OCI-LY3 (cell line): ENCODE data around the gene SNTB2.

Experiments
- H2AFZ ChIP-seq: fragments of 200-600, 300-600 bp; shearing (Covaris generic); 2 replicates; pipeline ENCODE4 v1.6.0; 2014; ENCODE audit warnings: antibody characterized with exemption, low read depth, low read length
- H3K27ac ChIP-seq: fragments of 200-600, 300-600 bp; sonication (generic); 2 replicates; pipeline ENCODE4 v1.5.1; 2014; ENCODE audit warnings: mild to moderate bottlenecking, low read length, moderate library complexity, mixed read lengths
- H3K27me3 ChIP-seq: fragments of 200-600, 300-600 bp; sonication (generic); 2 replicates; pipeline ENCODE4 v1.6.1; 2014; ENCODE audit warnings: low read depth, low read length, mixed read lengths
- H3K36me3 ChIP-seq: fragments of 200-600, 300-600 bp; sonication (generic); replicated peaks from 2 replicates; pipeline ENCODE3; 2014; ENCODE audit warnings: low read depth, low read length, mixed read lengths
- H3K4me1 ChIP-seq: fragments of 300-600, 200-600 bp; sonication (generic); 2 replicates; pipeline ENCODE4 v1.6.1; 2014; ENCODE audit warnings: low read length, mixed read lengths
- H3K4me2 ChIP-seq: fragments of 200-600, 300-600 bp; sonication (generic); 2 replicates; pipeline ENCODE4 v1.6.1; 2014; ENCODE audit warnings: low read length, mixed read lengths
- H3K4me3 ChIP-seq: fragments of 300-600, 200-600 bp; sonication (generic); 2 replicates; pipeline ENCODE4 v1.5.1; 2014; ENCODE audit warnings: antibody characterized with exemption, mild to moderate bottlenecking, low read length, moderate library complexity
- H3K79me2 ChIP-seq: fragments of 300-600, 200-600 bp; shearing (Covaris generic); 2 replicates; pipeline ENCODE4 v1.6.1; 2014; ENCODE audit warnings: mild to moderate bottlenecking, low read length, mixed read lengths
- H3K9ac ChIP-seq: fragments of 300-600, 200-600 bp; shearing (Covaris generic); 2 replicates; pipeline ENCODE4 v1.6.0; 2014; ENCODE audit warnings: mild to moderate bottlenecking, low read length, moderate library complexity
- H3K9me3 ChIP-seq: fragments of 200-600, 300-600 bp; shearing (Covaris generic); 2 replicates; pipeline ENCODE4 v1.6.1; 2014; ENCODE audit warnings: low read length, mixed read lengths; ENCODE audit not compliant: insufficient read depth
- H4K20me1 ChIP-seq: fragments of 200-600, 300-600 bp; sonication (generic); 2 replicates; pipeline ENCODE4 v1.6.1; 2016; ENCODE audit warnings: low read length, mixed read lengths; ENCODE audit not compliant: insufficient read depth
- CTCF ChIP-seq: fragments of 200-600, 300-600 bp; sonication (generic); IDR thresholded peaks from 2 replicates; pipeline ENCODE4 v1.5.1; 2014; ENCODE audit warnings: antibody characterized with exemption, low read length, low read depth
- EZH2phosphoT487 ChIP-seq: fragments of 200-600 bp; shearing (Covaris generic); IDR thresholded peaks from 2 replicates; pipeline ENCODE4 v1.6.1; 2018; ENCODE audit warnings: antibody characterized with exemption, mixed run types, low read depth

The SNTB2 gene

DNA sequence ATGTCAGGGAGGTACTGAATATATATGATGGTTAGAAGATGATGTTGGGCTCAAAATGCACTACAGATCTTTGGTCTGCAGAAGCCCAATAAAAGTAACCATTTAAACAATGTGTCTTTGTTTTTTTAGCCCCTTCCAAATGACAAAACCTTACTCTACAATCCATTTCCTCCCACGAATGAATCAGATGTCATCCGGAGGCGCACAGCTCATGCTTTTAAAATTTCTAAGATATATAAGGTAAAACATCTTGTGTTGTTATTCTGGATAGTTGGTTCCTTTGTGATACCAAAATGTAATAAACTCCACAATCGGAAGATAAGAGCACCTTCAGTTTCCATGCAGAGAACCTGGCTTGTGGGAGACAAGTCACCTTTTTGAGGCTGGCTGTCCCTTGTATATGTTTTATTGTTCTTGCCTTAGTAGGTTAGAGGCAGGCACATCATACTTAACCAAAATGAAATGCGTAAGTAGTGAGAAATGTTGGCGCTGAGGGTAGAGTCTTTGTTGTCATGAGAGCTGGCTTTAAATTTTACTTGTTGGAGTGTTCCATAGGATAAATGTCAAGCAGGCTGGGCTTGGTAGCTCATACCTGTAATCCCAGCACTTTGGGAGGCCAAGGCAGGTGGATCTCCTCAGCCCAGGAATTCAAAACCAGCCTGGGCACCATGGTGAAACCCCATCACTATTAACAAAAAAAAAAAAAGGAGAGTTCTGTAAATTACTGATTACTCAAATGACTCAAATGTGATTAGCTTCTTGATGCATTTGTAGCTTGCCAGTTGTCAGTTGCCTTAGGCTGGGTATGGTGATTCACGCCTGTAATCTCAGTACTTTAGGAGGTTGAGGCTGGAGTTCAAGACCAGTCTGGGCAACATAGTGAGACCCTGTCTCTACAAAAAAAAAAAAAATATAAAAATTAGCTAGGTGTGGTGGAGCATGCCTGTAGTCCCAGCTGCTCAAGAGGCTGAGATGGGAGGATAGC lies 19.7 kb upstream of the SNTB2 start:
- no peaks in the 10 kb centered on the region for H3K9me3 ChIP-seq
- H3K4me2 ChIP-seq, result no peak overlapping the region
- H4K20me1 ChIP-seq, result no peaks in the 10 kb centered on the region
- H3K79me2 ChIP-seq, result no peaks in the 10 kb centered on the region
- no peak overlapping the region for H3K27ac ChIP-seq
- H3K4me3 ChIP-seq, result no peak overlapping the region
- no peaks in the 10 kb centered on the region for H3K27me3 ChIP-seq
- peaks cover 62% of the 10 kb centered on the region for H3K36me3 ChIP-seq
- TF ChIP-seq EZH2phosphoT487 (no peak), CTCF (no peak)
- peaks cover 16% of the 10 kb centered on the region for H3K4me1 ChIP-seq
- no peak overlapping the region for H3K9ac ChIP-seq
- no peak overlapping the region for H2AFZ ChIP-seq

- H3K4me1 ChIP-seq, result peaks cover 16% of the 10 kb centered on the region
- no peaks in the 10 kb centered on the region for H4K20me1 ChIP-seq
- H3K79me2 ChIP-seq, result no peaks in the 10 kb centered on the region
- H3K36me3 ChIP-seq, result peaks cover 55% of the 10 kb centered on the region
- no peak overlapping the region for H2AFZ ChIP-seq
- H3K4me2 ChIP-seq, result no peak overlapping the region
- no peaks in the 10 kb centered on the region for H3K9me3 ChIP-seq
- no peak overlapping the region for H3K9ac ChIP-seq
- H3K27ac ChIP-seq, result no peak overlapping the region
- no peak overlapping the region for H3K4me3 ChIP-seq
- TF ChIP-seq CTCF (no peak), EZH2phosphoT487 (no peak)
- H3K27me3 ChIP-seq, result no peaks in the 10 kb centered on the region
These were observed 17.9 kb upstream of the SNTB2 start for GRCh38 chr16:69169051-69169450.

- H3K27ac ChIP-seq, result no peak overlapping the region
- no peaks in the 10 kb centered on the region for H4K20me1 ChIP-seq
- H3K4me1 ChIP-seq, result peaks cover 16% of the 10 kb centered on the region
- H2AFZ ChIP-seq, result no peak overlapping the region
- no peaks in the 10 kb centered on the region for H3K79me2 ChIP-seq
- no peak overlapping the region for H3K4me3 ChIP-seq
- no peak for TF ChIP-seq EZH2phosphoT487
- no peak for TF ChIP-seq CTCF
- H3K9me3 ChIP-seq, result no peaks in the 10 kb centered on the region
- H3K27me3 ChIP-seq, result no peaks in the 10 kb centered on the region
- H3K4me2 ChIP-seq, result no peak overlapping the region
- no peak overlapping the region for H3K9ac ChIP-seq
- H3K36me3 ChIP-seq, result peaks cover 51% of the 10 kb centered on the region
These were observed 17.2 kb upstream of the SNTB2 start for GRCh38 chr16:69169607-69170352.
